ENCODE results near the gene TAOK2. TPM values are rescaled to one million over a fixed set of nuclear protein-coding genes. Genes with fewer than 3 reads are reported as not detected.

TAOK2 gene
- total RNA-seq, 1 donor from 2014 or later, result 178 TPM

DNA sequence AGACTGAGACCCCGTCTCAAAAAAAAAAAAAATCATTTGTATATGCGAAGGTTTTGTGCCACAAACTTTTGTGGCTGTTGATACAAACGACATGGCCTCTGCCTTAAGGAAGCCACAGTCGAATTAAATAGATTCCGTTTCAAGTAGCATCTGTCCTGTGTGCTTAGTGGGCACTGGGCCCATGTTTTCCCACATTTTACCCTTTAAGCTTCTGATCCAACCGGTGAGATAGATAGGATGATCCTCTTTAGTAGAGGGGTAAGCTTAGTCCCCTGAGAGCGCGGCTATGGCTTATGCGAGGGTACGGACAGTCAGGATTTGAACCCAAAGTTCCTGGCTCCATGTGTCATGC is 12.6 kb upstream of the TAOK2 start:
- H3K27ac Mint-ChIP-seq (ENCODE audit: unreplicated experiment), result peak overlapping the region; percentile 89
- peaks cover 12% of the 10 kb centered on the region for H3K27me3 Mint-ChIP-seq (ENCODE audit: unreplicated experiment)
- no peak for DNase-seq (ENCODE audit: low spot score)
- peaks cover 6% of the 10 kb centered on the region for H3K36me3 Mint-ChIP-seq (ENCODE audit: low read depth, unreplicated experiment)
- no peaks in the 10 kb centered on the region for H3K9me3 Mint-ChIP-seq (ENCODE audit: unreplicated experiment)
- H3K4me1 Mint-ChIP-seq (ENCODE audit: unreplicated experiment), result peaks cover 25% of the 10 kb centered on the region
- H3K4me3 Mint-ChIP-seq (ENCODE audit: unreplicated experiment), result peak overlapping the region; percentile 89
- TF ChIP-seq, protein P1, sequence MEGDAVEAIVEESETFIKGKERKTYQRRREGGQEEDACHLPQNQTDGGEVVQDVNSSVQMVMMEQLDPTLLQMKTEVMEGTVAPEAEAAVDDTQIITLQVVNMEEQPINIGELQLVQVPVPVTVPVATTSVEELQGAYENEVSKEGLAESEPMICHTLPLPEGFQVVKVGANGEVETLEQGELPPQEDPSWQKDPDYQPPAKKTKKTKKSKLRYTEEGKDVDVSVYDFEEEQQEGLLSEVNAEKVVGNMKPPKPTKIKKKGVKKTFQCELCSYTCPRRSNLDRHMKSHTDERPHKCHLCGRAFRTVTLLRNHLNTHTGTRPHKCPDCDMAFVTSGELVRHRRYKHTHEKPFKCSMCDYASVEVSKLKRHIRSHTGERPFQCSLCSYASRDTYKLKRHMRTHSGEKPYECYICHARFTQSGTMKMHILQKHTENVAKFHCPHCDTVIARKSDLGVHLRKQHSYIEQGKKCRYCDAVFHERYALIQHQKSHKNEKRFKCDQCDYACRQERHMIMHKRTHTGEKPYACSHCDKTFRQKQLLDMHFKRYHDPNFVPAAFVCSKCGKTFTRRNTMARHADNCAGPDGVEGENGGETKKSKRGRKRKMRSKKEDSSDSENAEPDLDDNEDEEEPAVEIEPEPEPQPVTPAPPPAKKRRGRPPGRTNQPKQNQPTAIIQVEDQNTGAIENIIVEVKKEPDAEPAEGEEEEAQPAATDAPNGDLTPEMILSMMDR (IDR thresholded peaks at IDR 0.05; ENCODE audit: unreplicated experiment), result no peak

DNA sequence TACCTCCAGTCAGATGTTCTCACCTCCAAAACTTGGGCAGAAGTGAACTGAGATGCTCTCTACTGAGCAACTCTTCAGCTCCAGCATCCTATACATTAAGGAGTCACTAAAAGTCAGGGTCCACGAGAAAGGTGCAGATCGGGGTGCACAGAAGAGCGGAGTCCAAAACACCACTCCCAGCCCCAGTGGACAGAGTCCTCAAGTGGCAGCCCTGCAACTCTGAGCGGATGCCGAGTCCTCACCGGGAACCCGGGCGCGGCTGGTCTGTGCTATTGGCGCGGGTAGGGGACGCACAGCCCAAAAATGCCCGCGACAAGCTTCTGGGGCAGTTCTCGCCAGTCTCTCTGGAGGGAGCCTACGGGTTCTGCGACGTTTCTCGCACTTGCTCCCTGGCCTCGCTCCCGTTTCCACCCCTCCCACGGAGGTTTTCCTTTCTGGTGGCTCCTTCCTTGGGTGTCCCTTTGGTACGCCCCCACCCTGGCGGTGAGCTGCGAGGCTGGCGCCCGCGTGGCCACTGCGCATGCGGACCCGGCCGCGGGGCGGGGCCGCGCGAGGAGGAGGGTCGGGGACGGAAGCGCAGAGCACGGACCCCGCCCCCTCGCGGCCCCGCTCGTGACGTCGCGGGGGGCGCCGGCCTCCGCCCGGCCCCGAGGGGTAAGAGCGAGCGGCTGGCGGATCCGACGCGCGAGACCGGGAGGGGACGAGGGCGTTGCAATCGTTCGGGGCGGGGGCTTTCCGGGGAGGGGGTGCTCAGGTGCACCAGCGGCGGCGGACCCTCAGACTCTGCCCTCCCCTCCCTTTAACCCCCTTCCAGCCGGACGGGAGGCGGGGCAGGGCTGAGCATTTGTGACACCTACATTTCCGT is 12.0 kb upstream of the TAOK2 start, which contains the start of gene TMEM219:
Gene TMEM219 (plus strand): TSS at position 601 of the 865 bp plus-strand sequence. CDS start 1,065 bp downstream, outside the sequence.
- Mint-ChIP-seq H3K27me3 (ENCODE audit: unreplicated experiment) (peaks cover 13% of the 10 kb centered on the region), H3K4me3 (ENCODE audit: unreplicated experiment) (peak within 1 kb of the TSS; percentile 94), H3K4me1 (ENCODE audit: unreplicated experiment) (peaks cover 26% of the 10 kb centered on the region), H3K27ac (ENCODE audit: unreplicated experiment) (peak within 1 kb of the TSS; percentile 98), H3K36me3 (ENCODE audit: low read depth, unreplicated experiment) (peaks cover 6% of the 10 kb centered on the region), H3K9me3 (ENCODE audit: unreplicated experiment) (no peaks in the 10 kb centered on the region)
- peak; percentile 96 for DNase-seq (ENCODE audit: low spot score)
- TF ChIP-seq, protein P1 (IDR thresholded peaks at IDR 0.05; ENCODE audit: unreplicated experiment), result peak; percentile 48

DNA sequence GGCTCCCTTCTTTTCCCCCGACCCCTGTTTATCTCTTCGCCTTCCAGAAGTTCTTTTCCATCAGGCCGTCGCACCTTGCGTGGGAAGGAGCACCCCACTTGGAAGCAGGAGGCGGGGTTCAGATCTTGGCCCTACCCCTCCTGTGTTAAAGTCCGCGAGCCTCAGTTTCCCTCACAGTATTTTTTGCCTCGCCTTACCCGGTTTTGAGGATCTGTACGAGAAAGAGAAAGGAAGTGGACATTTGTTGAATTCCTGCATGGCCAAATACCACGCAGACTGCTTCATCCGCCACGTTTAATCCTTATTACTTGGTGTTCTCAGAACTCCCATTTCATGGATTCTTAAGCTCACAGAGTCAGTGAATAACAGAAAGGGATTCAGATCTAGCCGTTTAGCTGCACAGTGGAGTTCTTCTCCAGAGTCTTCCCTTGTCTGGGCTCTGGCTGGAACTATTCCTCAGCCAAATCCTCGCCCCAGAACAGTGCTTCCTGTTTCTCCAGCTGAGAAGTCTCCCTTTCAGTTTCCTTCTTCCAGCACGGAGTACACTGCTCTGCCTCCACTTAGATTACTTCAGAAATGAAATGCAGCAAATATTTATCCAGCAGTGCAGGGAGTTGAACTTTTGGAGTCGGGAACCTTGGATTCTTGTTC is 11.2 kb upstream of the TAOK2 start:
- Mint-ChIP-seq H3K27ac (ENCODE audit: unreplicated experiment) (peak overlapping the region; percentile 98), H3K27me3 (ENCODE audit: unreplicated experiment) (peaks cover 13% of the 10 kb centered on the region), H3K9me3 (ENCODE audit: unreplicated experiment) (no peaks in the 10 kb centered on the region), H3K4me1 (ENCODE audit: unreplicated experiment) (peaks cover 26% of the 10 kb centered on the region), H3K4me3 (ENCODE audit: unreplicated experiment) (peak overlapping the region; percentile 94), H3K36me3 (ENCODE audit: low read depth, unreplicated experiment) (peaks cover 6% of the 10 kb centered on the region)
- DNase-seq (ENCODE audit: low spot score), result peak; percentile 23
- TF ChIP-seq, protein P1 (IDR thresholded peaks at IDR 0.05; ENCODE audit: unreplicated experiment), result no peak

DNA sequence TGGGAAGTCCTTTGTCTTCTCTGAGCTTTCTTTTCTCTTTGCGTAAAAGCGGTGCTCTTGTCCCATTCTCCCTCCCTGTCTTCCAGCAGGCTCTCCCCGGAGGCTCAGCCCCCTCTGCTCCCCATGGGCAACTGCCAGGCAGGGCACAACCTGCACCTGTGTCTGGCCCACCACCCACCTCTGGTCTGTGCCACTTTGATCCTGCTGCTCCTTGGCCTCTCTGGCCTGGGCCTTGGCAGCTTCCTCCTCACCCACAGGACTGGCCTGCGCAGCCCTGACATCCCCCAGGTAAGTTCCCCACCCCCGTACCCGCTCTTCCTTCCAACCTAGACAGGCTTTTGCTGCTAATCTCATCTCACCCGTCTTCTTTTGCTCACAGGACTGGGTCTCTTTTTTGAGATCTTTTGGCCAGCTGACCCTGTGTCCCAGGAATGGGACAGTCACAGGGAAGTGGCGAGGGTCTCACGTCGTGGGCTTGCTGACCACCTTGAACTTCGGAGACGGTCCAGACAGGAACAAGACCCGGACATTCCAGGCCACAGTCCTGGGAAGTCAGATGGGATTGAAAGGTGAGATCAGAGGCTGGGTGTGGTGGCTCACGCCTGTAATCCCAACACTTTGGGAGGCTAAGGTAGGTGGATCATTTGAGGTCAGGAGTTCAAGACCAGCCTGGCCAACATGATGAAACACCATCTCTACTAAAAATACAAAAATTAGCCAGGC is 10.5 kb upstream of the TAOK2 start:
- Mint-ChIP-seq H3K27me3 (ENCODE audit: unreplicated experiment) (peaks cover 13% of the 10 kb centered on the region), H3K27ac (ENCODE audit: unreplicated experiment) (peak overlapping the region; percentile 98), H3K36me3 (ENCODE audit: low read depth, unreplicated experiment) (peaks cover 8% of the 10 kb centered on the region), H3K9me3 (ENCODE audit: unreplicated experiment) (no peaks in the 10 kb centered on the region), H3K4me1 (ENCODE audit: unreplicated experiment) (peaks cover 26% of the 10 kb centered on the region), H3K4me3 (ENCODE audit: unreplicated experiment) (peak overlapping the region; percentile 94)
- no peak for DNase-seq (ENCODE audit: low spot score)
- TF ChIP-seq, protein P1 (IDR thresholded peaks at IDR 0.05; ENCODE audit: unreplicated experiment), result no peak
